GM13976 (cell line): ENCODE data around the gene TFCP2L1.

ENCODE experiments used
- DNase-seq: peaks from one replicate; pipeline ENCODE4 v3.0.0; 2012; ENCODE audit warnings: low spot score
- in situ Hi-C: fragments of 300-500 bp; cut with MboI; formaldehyde crosslinking; loops from one replicate; pipeline ENCODE4 v1.12.0; 2022; ENCODE audit warnings: low sequenced_read_pairs, mixed read lengths, inconsistent platforms; ENCODE audit not compliant: unreplicated experiment
- TF ChIP-seq, protein P1 (sequence below): IDR thresholded peaks from 2 replicates; pipeline ENCODE4 v1.5.1; 2012; ENCODE audit warnings: borderline replicate concordance, mild to moderate bottlenecking; ENCODE audit not compliant: insufficient read depth; ENCODE audit errors: extremely low read depth, missing control alignments, control extremely low read depth

The TFCP2L1 gene

DNA sequence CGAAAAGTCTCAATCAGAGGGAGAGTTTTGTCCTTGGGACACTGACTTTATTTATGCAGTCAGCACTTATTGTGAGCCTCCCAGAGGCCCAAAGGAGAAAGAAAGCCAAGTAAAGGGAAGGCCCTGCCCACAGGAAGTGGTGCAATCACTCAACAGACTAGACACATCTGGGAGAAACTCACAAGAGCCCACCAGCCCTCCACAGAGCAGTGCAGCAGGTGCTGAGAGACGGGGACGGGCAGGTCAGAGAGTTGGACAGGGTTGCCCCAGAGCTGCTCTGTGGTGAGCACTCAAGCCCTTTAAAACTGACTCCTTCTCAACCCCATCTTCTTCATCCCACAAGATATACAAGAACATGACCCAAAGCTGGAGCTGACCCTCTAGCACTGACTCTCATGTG, 96.0 kb downstream of the TFCP2L1 start:
- DNase-seq = no peak
- TF ChIP-seq, protein P1, sequence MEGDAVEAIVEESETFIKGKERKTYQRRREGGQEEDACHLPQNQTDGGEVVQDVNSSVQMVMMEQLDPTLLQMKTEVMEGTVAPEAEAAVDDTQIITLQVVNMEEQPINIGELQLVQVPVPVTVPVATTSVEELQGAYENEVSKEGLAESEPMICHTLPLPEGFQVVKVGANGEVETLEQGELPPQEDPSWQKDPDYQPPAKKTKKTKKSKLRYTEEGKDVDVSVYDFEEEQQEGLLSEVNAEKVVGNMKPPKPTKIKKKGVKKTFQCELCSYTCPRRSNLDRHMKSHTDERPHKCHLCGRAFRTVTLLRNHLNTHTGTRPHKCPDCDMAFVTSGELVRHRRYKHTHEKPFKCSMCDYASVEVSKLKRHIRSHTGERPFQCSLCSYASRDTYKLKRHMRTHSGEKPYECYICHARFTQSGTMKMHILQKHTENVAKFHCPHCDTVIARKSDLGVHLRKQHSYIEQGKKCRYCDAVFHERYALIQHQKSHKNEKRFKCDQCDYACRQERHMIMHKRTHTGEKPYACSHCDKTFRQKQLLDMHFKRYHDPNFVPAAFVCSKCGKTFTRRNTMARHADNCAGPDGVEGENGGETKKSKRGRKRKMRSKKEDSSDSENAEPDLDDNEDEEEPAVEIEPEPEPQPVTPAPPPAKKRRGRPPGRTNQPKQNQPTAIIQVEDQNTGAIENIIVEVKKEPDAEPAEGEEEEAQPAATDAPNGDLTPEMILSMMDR = no peak
- in situ Hi-C loops = no loop called here

DNA sequence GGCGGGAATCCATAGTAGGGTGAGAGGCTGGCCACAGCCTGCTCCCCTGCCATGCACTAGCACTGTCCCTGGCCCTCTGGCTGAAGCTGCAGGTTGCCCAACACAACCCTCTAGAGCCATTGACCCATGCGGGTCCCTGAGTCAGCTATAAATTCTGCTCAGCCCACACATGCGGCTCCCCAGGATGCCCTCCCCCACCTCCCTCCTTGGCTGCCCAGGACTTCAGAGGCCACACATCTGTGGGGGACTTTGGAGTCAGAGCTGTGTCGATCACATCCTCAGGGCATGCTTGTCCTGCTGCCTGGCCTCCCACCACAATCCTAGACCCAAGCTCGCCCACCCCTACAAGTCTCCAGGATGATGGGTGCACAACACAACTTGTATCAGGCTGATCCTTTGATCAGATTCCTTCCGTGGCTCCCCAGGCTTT, 97.0 kb downstream of the TFCP2L1 start:
- TF ChIP-seq, protein P1 = no peak
- in situ Hi-C loops = no loop called here
- DNase-seq = no peak

DNA sequence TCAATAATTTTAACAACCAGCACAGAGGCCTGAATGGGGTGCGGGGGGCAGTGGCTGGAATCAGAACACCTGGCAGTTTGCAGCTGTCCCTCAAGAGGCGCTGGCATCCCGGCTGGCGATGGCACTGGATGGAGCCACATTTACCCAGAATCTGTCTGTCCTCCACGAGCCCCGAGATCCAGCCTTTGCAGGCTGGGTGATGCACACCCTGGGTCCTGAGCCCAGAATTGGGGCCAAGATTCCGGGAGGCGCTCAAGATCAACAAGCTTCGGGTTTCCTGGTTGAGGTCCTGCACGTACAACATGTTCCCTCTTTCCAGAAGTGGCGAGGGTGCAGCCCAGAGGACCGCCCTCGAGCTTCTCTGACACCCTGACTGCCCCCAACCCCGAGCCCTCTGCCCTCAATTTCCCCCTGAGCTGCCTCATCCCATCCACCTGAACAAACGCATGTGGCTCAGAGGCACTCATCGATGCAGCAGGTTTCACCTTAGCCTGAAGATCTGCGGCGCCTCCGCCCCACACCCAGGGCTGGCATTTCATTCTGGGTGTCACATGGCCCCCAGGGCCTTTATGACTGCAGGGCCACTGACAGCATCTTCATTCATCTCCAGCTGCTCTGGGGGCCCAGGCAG, 97.5 kb downstream of the TFCP2L1 start:
- no peak for DNase-seq
- TF ChIP-seq, protein P1 = no peak
- in situ Hi-C loops = no loop called here

DNA sequence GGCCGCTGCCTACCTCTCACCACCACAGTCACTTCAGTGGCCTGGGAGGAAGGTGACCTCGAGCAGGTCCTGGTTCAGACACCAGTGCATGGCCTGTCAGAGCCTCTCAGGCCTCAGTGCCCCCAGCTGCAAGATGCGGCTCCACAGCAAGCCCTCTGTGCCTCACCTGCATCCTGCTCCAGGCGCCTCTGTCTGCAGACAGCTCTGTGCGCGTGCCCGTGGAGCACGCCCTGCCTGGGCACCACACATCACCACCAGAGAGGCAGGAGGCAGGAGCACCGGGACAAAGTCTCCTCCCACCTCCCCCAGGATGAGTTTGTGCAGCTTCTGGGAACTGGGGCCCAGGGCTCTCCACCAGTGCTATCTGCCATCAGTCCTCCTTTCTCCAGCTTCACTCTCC, 98.7 kb downstream of the TFCP2L1 start:
- TF ChIP-seq, protein P1 = no peak
- in situ Hi-C loops = no loop called here
- no peak for DNase-seq

DNA sequence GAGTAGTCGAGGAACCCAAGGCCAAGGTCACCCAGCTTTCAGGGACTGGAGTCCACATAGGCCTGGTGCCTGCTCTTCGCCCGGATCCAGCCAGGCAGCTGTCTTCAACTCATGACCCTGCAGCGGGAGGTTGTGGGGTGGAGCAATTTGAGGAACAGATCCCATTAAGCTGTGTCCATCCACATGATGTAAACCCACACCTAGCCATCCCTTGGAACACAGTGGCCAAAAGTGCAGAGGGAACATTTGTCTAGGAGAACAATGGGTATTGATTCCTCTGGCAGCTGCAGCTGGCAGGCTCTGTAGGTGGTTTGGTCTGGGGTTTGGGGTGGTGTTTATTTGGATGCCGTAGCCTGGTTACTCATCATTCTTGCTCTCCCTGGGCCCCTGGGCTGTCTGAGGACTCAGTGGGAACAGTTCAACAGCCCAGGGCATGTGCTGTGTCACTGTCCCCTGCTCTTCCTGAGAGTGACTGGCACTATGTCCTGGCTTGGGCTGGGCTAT, 99.4 kb downstream of the TFCP2L1 start:
- TF ChIP-seq, protein P1 = no peak
- in situ Hi-C loops = no loop called here
- DNase-seq = no peak

DNA sequence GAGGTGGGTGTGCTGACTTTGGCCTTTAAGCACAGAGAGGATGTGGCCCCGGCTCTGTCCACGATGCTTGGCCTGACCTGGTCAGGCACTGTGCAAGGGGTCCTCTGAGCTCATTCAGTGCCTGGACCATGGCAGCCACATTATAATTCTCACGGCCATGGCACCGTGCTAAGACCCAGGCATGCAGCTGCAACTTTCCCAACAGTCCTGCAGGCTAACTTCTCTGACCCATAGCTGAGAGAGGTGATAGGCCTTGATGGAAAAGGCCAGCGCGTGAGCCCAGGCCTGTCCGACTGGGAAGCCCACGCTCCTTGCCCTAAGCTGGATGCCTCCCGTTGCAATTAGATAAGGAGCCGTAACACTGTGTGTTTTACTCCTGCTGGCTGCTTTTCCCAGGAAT, 99.9 kb downstream of the TFCP2L1 start:
- in situ Hi-C loops = no loop called here
- no peak for DNase-seq
- TF ChIP-seq, protein P1 = no peak
